ENCODE measurements around the gene RBMS1.

RBMS1 gene

GRCh38 chr2:160365716-160366367 lies 127.8 kb downstream of the RBMS1 start:
- DNase-seq (ENCODE audit: low read depth in 1 of 2, low spot score in 1 of 2), result no peak

GRCh38 chr2:160364364-160364763 lies 129.2 kb downstream of the RBMS1 start:
- DNase-seq (ENCODE audit: low read depth in 1 of 2, low spot score in 1 of 2), result no peak

- DNase-seq (ENCODE audit: low read depth in 1 of 2, low spot score in 1 of 2), result no peak
Observed at GRCh38 chr2:160363961-160364360, 129.6 kb downstream of the RBMS1 start.

GRCh38 chr2:160363055-160363454 lies 130.6 kb downstream of the RBMS1 start:
- DNase-seq (ENCODE audit: low read depth in 1 of 2, low spot score in 1 of 2), result no peak

- no peak for DNase-seq (ENCODE audit: low read depth in 1 of 2, low spot score in 1 of 2)
Observed at GRCh38 chr2:160362541-160362940, 131.1 kb downstream of the RBMS1 start.

GRCh38 chr2:160362018-160362417 lies 131.6 kb downstream of the RBMS1 start:
- no peak for DNase-seq (ENCODE audit: low read depth in 1 of 2, low spot score in 1 of 2)

- DNase-seq (ENCODE audit: low read depth in 1 of 2, low spot score in 1 of 2), result no peak
Observed at GRCh38 chr2:160360089-160360757, 133.4 kb downstream of the RBMS1 start.

- no peak for DNase-seq (ENCODE audit: low read depth in 1 of 2, low spot score in 1 of 2)
Observed at GRCh38 chr2:160358046-160358445, 135.6 kb downstream of the RBMS1 start.

- DNase-seq (ENCODE audit: low read depth in 1 of 2, low spot score in 1 of 2), result no peak
Observed at GRCh38 chr2:160356485-160356884, 137.1 kb downstream of the RBMS1 start.

GRCh38 chr2:160355080-160355479 lies 138.5 kb downstream of the RBMS1 start:
- no peak for DNase-seq (ENCODE audit: low read depth in 1 of 2, low spot score in 1 of 2)

- DNase-seq (ENCODE audit: low read depth in 1 of 2, low spot score in 1 of 2), result no peak
Observed at GRCh38 chr2:160354677-160355076, 138.9 kb downstream of the RBMS1 start.

GRCh38 chr2:160353813-160354212 lies 139.8 kb downstream of the RBMS1 start:
- no peak for DNase-seq (ENCODE audit: low read depth in 1 of 2, low spot score in 1 of 2)

GRCh38 chr2:160353166-160353565 lies 140.4 kb downstream of the RBMS1 start:
- no peak for DNase-seq (ENCODE audit: low read depth in 1 of 2, low spot score in 1 of 2)

GRCh38 chr2:160352500-160352899 lies 141.1 kb downstream of the RBMS1 start:
- no peak for DNase-seq (ENCODE audit: low read depth in 1 of 2, low spot score in 1 of 2)

GRCh38 chr2:160351956-160352355 lies 141.7 kb downstream of the RBMS1 start:
- no peak for DNase-seq (ENCODE audit: low read depth in 1 of 2, low spot score in 1 of 2)

GRCh38 chr2:160349306-160349705 lies 144.3 kb downstream of the RBMS1 start:
- no peak for DNase-seq (ENCODE audit: low read depth in 1 of 2, low spot score in 1 of 2)

- DNase-seq (ENCODE audit: low read depth in 1 of 2, low spot score in 1 of 2), result no peak
Observed at GRCh38 chr2:160347269-160347863, 146.2 kb downstream of the RBMS1 start.

- DNase-seq (ENCODE audit: low read depth in 1 of 2, low spot score in 1 of 2), result no peak
Observed at GRCh38 chr2:160345071-160345764, 148.4 kb downstream of the RBMS1 start.

- DNase-seq (ENCODE audit: low read depth in 1 of 2, low spot score in 1 of 2), result no peak
Observed at GRCh38 chr2:160343404-160343803, 150.2 kb downstream of the RBMS1 start.

GRCh38 chr2:160339726-160340125 lies 153.9 kb downstream of the RBMS1 start:
- DNase-seq (ENCODE audit: low read depth in 1 of 2, low spot score in 1 of 2), result no peak

- DNase-seq (ENCODE audit: low read depth in 1 of 2, low spot score in 1 of 2), result no peak
Observed at GRCh38 chr2:160338901-160339685, 154.5 kb downstream of the RBMS1 start.

Measured in stimulated activated CD4-positive, alpha-beta T cell treated with anti-CD3 and anti-CD28 coated beads, Interleukin-15, amount 100 ng/mL, for 1 hour (primary cell).